Neural progenitor cell (in vitro differentiated cells): ENCODE data around the gene MYH7B.

Source experiments
- CTCF ChIP-seq: fragments of 200-600 bp; sonication (generic); IDR thresholded peaks from 2 replicates; pipeline ENCODE4 v1.5.1; 2017; ENCODE audit warnings: antibody characterized with exemption, mild to moderate bottlenecking
- EZH2 ChIP-seq: fragments of 200-600 bp; sonication (generic); IDR thresholded peaks from 2 replicates; pipeline ENCODE4 v1.6.1; 2017; ENCODE audit warnings: antibody characterized with exemption, mild to moderate bottlenecking, moderate library complexity

GRCh38 chr20:34915131-34915530 is 40.5 kb upstream of the MYH7B start:
- no peak for TF ChIP-seq EZH2
- no peak for TF ChIP-seq CTCF
